Measurements from ENCODE around the gene COX19. TPM values are rescaled to one million over a fixed set of nuclear protein-coding genes. Genes with fewer than 3 reads are reported as not detected.
"Not testable (repeated sequence)": the region's sequence is repeated elsewhere in the genome, so short reads cannot be mapped to it uniquely, and the experiment has no call there.

The COX19 gene
- total and polyA plus RNA-seq, 2 donors (not counting 3 experiments of a cell fraction or from before 2014, with no cell fraction given) = 6.8 to 10.6 TPM

GRCh38 chr7:1004018-1004852 is 28.9 kb upstream of the COX19 start:
- DNase-seq (ENCODE audit: low read depth, low spot score) (no peak), FAIRE-seq (no peak)
- Histone ChIP-seq H3K4me2 (ENCODE audit: insufficient read depth, low read length) (no peak overlapping the region), H3K9me1 (replicated peaks; ENCODE audit: control insufficient read depth, extremely low read depth, insufficient read depth, low read length) (no peaks in the 10 kb centered on the region), H3K36me3 (ENCODE audit: control insufficient read depth in 2 of 2, extremely low read depth in 1 of 2, insufficient read depth in 2 of 2, low read length in 2 of 2) (peaks cover 0 to 4% of the 10 kb centered on the region in 2 experiments), H3K27me3 (ENCODE audit: control insufficient read depth in 2 of 2, insufficient read depth in 2 of 2, low read length in 2 of 2) (no peaks in the 10 kb centered on the region), H3K79me2 (ENCODE audit: control insufficient read depth, insufficient read depth, low read length) (no peaks in the 10 kb centered on the region), H4K20me1 (replicated peaks; ENCODE audit: control insufficient read depth, extremely low read depth, insufficient read depth, low read length) (no peaks in the 10 kb centered on the region), H3K27ac (ENCODE audit: insufficient read depth, low read depth, low read length) (no peak overlapping the region), H2AFZ (ENCODE audit: low read depth, low read length) (no peak overlapping the region), H3K4me3 (replicated peaks in 1 of 3; ENCODE audit: insufficient read depth in 1 of 3, low read depth in 1 of 3, low read length in 3 of 3) (no peak overlapping the region), H3K9ac (replicated peaks; ENCODE audit: extremely low read depth, insufficient read depth, low read length) (no peak overlapping the region), H3K4me1 (ENCODE audit: control insufficient read depth, extremely low read depth, insufficient read depth, low read length) (no peaks in the 10 kb centered on the region), H3K9me3 (replicated peaks; ENCODE audit: control insufficient read depth, insufficient read depth, low read length) (no peaks in the 10 kb centered on the region)
- no TSS peak for BruUV-seq (replicated peaks)
- CTCF ChIA-PET = interaction anchor here (1.2 to 1.6 kb wide), 3 partner anchors 9 to 119 kb away, joined by 3 to 5 read pairs (median 5); no protein-coding TSS in a partner anchor
- POLR2A ChIA-PET = no interaction called here
- dilution Hi-C loops (cut with MboI; ENCODE audit: extremely low pct_ligation_motif_present, low sequenced_read_pairs) (no loop called here), intact Hi-C loops (cut with micrococcal nuclease) (no loop called here)
- no peak for TF ChIP-seq CTCF (IDR thresholded peaks at IDR 0.05; ENCODE audit: extremely low read depth in 1 of 2, insufficient read depth in 1 of 2, low read depth in 1 of 2, low read length in 2 of 2)
- no peak for TF ChIP-seq EZH2 (IDR thresholded peaks at IDR 0.05; ENCODE audit: borderline replicate concordance, low read depth, low read length, severe bottlenecking)
- no peak for TF ChIP-seq MAX (IDR thresholded peaks at IDR 0.05; ENCODE audit: insufficient read depth, insufficient read length)
- no peak for TF ChIP-seq JUN (IDR thresholded peaks at IDR 0.05; ENCODE audit: borderline replicate concordance, insufficient read depth, insufficient read length, low read depth)
- TF ChIP-seq POLR2AphosphoS5 (IDR thresholded peaks at IDR 0.05; ENCODE audit: insufficient read depth, low read depth, low read length) = no peak
- TF ChIP-seq FOS (IDR thresholded peaks at IDR 0.05; ENCODE audit: borderline replicate concordance, insufficient read depth, low read length) = no peak
- no peak for TF ChIP-seq MYC (IDR thresholded peaks at IDR 0.05; ENCODE audit: low read depth, low read length)
- TF ChIP-seq GATA2 (IDR thresholded peaks at IDR 0.05; ENCODE audit: insufficient read depth, insufficient read length, low read depth, low read length) = no peak
- TF ChIP-seq POLR2A (IDR thresholded peaks at IDR 0.05; ENCODE audit: low read depth, low read length) = no peak

GRCh38 chr7:1002445-1002844 is 27.1 kb upstream of the COX19 start:
- dilution Hi-C loops (cut with MboI; ENCODE audit: extremely low pct_ligation_motif_present, low sequenced_read_pairs); intact Hi-C loops (cut with micrococcal nuclease); FAIRE-seq: not testable (repeated sequence)

More at GRCh38 chr7:1002445-1002844, 27.1 kb upstream of the COX19 start:
- H3K27ac ChIP-seq (ENCODE audit: insufficient read depth, low read depth, low read length); CTCF ChIA-PET; H3K4me2 ChIP-seq (ENCODE audit: insufficient read depth, low read length); H2AFZ ChIP-seq (ENCODE audit: low read depth, low read length); H3K4me1 ChIP-seq (ENCODE audit: control insufficient read depth, extremely low read depth, insufficient read depth, low read length); BruUV-seq (replicated peaks); DNase-seq (ENCODE audit: low read depth, low spot score); H3K9me3 ChIP-seq (replicated peaks; ENCODE audit: control insufficient read depth, insufficient read depth, low read length); H3K79me2 ChIP-seq (ENCODE audit: control insufficient read depth, insufficient read depth, low read length); H3K9ac ChIP-seq (replicated peaks; ENCODE audit: extremely low read depth, insufficient read depth, low read length); H3K9me1 ChIP-seq (replicated peaks; ENCODE audit: control insufficient read depth, extremely low read depth, insufficient read depth, low read length); H3K4me3 ChIP-seq (replicated peaks in 1 of 3; ENCODE audit: insufficient read depth in 1 of 3, low read depth in 1 of 3, low read length in 3 of 3); H3K36me3 ChIP-seq (ENCODE audit: control insufficient read depth in 2 of 2, extremely low read depth in 1 of 2, insufficient read depth in 2 of 2, low read length in 2 of 2); H3K27me3 ChIP-seq (ENCODE audit: control insufficient read depth in 2 of 2, insufficient read depth in 2 of 2, low read length in 2 of 2); H4K20me1 ChIP-seq (replicated peaks; ENCODE audit: control insufficient read depth, extremely low read depth, insufficient read depth, low read length); POLR2A ChIA-PET: not testable (repeated sequence)
